Endothelial cell of umbilical vein (primary cell): Measurements from ENCODE around the gene NRXN3. TPM values are rescaled to one million over a fixed set of nuclear protein-coding genes. Genes with fewer than 3 reads are reported as not detected.

Experiments used
- BruUV-seq: library from RNA; stranded (reverse); fragments of 400-500 nt; replicated peaks from 2 replicates; lab custom pipeline; 2021; lab: Mats Ljungman, UMichigan
- CTCF ChIA-PET: fragments of 300-600, 350-600 bp; sonication (Branson Sonifier 250); formaldehyde crosslinking; loops from one replicate; lab custom pipeline; 2021; ENCODE audit warnings: antibody characterized with exemption, inconsistent platforms; lab: Charles Lee
- POLR2A ChIA-PET: fragments of 300-600, 350-600 bp; sonication (Branson Sonifier 250); formaldehyde crosslinking; loops from one replicate; lab custom pipeline; 2021; ENCODE audit warnings: antibody characterized with exemption, inconsistent platforms; lab: Charles Lee
- DNase-seq: peaks from one replicate; pipeline ENCODE4 v3.0.0-alpha.2; 2011; ENCODE audit warnings: low read depth, low spot score
- FAIRE-seq: peaks from 2 replicates; lab custom pipeline; 2011; peaks lifted over from hg19 to GRCh38; lab: Jason Lieb, UNC
- H2AFZ ChIP-seq: 2 replicates; pipeline ENCODE4 v1.6.0; 2012; ENCODE audit warnings: low read depth, low read length, control low read depth, inconsistent platforms
- H3K27ac ChIP-seq: 2 replicates; pipeline ENCODE4 v1.5.1; 2011; ENCODE audit warnings: low read depth, mild to moderate bottlenecking, control low read depth, low read length, moderate library complexity; ENCODE audit not compliant: insufficient read depth
- H3K27me3 ChIP-seq, 2 experiments: 2 replicates each; pipeline versions ENCODE4 v1.6.0 to v1.6.1; 2011; ENCODE audit warnings: low read length in 2 of 2, mixed read lengths in 1 of 2; ENCODE audit not compliant: control insufficient read depth in 2 of 2, insufficient read depth in 2 of 2
- H3K36me3 ChIP-seq, 2 experiments: 2 replicates in 1 of 2; 3 replicates in 1 of 2; pipeline ENCODE4 v1.5.1; 2011; ENCODE audit warnings: low read length in 2 of 2, mild to moderate bottlenecking in 1 of 2, moderate library complexity in 1 of 2; ENCODE audit not compliant: control insufficient read depth in 2 of 2, insufficient read depth in 2 of 2; ENCODE audit errors: extremely low read depth in 1 of 2
- H3K4me1 ChIP-seq: 3 replicates; pipeline ENCODE4 v1.5.1; 2011; ENCODE audit warnings: mild to moderate bottlenecking, low read length; ENCODE audit not compliant: control insufficient read depth, insufficient read depth; ENCODE audit errors: extremely low read depth
- H3K4me2 ChIP-seq: 2 replicates; pipeline ENCODE4 v1.6.1; 2011; ENCODE audit warnings: low read length, control low read depth, mixed read lengths; ENCODE audit not compliant: insufficient read depth
- H3K4me3 ChIP-seq, 3 experiments: fragments of 200-600 bp in 1 of 3; sonication (generic), shearing (Covaris generic) in 1 of 3; replicated peaks in 1 of 3; 2 replicates each; pipeline ENCODE4 v1.5.1; 2011 to 2016; ENCODE audit warnings: control low read depth in 3 of 3, low read length in 3 of 3, mild to moderate bottlenecking in 2 of 3, inconsistent platforms in 1 of 3, low read depth in 1 of 3, moderate library complexity in 1 of 3; ENCODE audit not compliant: insufficient read depth in 1 of 3
- H3K79me2 ChIP-seq: 2 replicates; pipeline ENCODE4 v1.6.0; 2012; ENCODE audit warnings: low read length, inconsistent platforms; ENCODE audit not compliant: control insufficient read depth, insufficient read depth
- H3K9ac ChIP-seq: replicated peaks from 2 replicates; pipeline ENCODE3; 2011; ENCODE audit warnings: low read length, control low read depth; ENCODE audit not compliant: insufficient read depth; ENCODE audit errors: extremely low read depth
- H3K9me1 ChIP-seq: replicated peaks from 3 replicates; pipeline ENCODE4 v1.6.0; 2011; ENCODE audit warnings: mild to moderate bottlenecking, low read length; ENCODE audit not compliant: control insufficient read depth, insufficient read depth; ENCODE audit errors: extremely low read depth
- H3K9me3 ChIP-seq: replicated peaks from 2 replicates; pipeline ENCODE4 v1.5.1; 2012; ENCODE audit warnings: low read length, inconsistent platforms; ENCODE audit not compliant: control insufficient read depth, insufficient read depth
- H4K20me1 ChIP-seq: replicated peaks from 2 replicates; pipeline ENCODE3; 2011; ENCODE audit warnings: mild to moderate bottlenecking, low read length; ENCODE audit not compliant: control insufficient read depth, insufficient read depth; ENCODE audit errors: extremely low read depth
- CTCF ChIP-seq, 2 donors: IDR thresholded peaks; 1 replicate in 1 of 2; 2 replicates in 1 of 2; pipeline ENCODE4 v1.5.1; 2011; ENCODE audit warnings: low read length in 2 of 2, mild to moderate bottlenecking in 2 of 2, moderate library complexity in 2 of 2, control low read depth in 1 of 2, inconsistent platforms in 1 of 2, low read depth in 1 of 2; ENCODE audit not compliant: insufficient read depth in 1 of 2; ENCODE audit errors: extremely low read depth in 1 of 2
- EZH2 ChIP-seq: IDR thresholded peaks from 2 replicates; pipeline ENCODE4 v1.6.1; 2012; ENCODE audit warnings: borderline replicate concordance, low read depth, mild to moderate bottlenecking, moderate library complexity, low read length, inconsistent platforms; ENCODE audit not compliant: severe bottlenecking
- FOS ChIP-seq: IDR thresholded peaks from 2 replicates; pipeline ENCODE4 v1.6.1; 2011; ENCODE audit warnings: mild to moderate bottlenecking, low read length, moderate library complexity, borderline replicate concordance; ENCODE audit not compliant: insufficient read depth
- GATA2 ChIP-seq: IDR thresholded peaks from 2 replicates; pipeline ENCODE4 v1.7.0; 2011; ENCODE audit warnings: low read depth, mild to moderate bottlenecking, moderate library complexity, mixed read lengths, low read length; ENCODE audit not compliant: insufficient read length, insufficient read depth
- JUN ChIP-seq: IDR thresholded peaks from 2 replicates; pipeline ENCODE4 v1.6.1; 2011; ENCODE audit warnings: borderline replicate concordance, low read depth; ENCODE audit not compliant: insufficient read length, insufficient read depth
- MAX ChIP-seq: IDR thresholded peaks from 2 replicates; pipeline ENCODE4 v1.6.1; 2011; ENCODE audit not compliant: insufficient read depth, insufficient read length
- MYC ChIP-seq: IDR thresholded peaks from one replicate; pipeline ENCODE4 v1.6.1; 2011; ENCODE audit warnings: mild to moderate bottlenecking, low read depth, low read length
- POLR2A ChIP-seq: IDR thresholded peaks from 2 replicates; pipeline ENCODE4 v1.6.1; 2012; ENCODE audit warnings: low read depth, mild to moderate bottlenecking, control low read depth, low read length
- POLR2AphosphoS5 ChIP-seq: IDR thresholded peaks from 2 replicates; pipeline ENCODE4 v1.6.1; 2012; ENCODE audit warnings: low read depth, mild to moderate bottlenecking, control low read depth, low read length, moderate library complexity; ENCODE audit not compliant: insufficient read depth
- dilution Hi-C: fragments of 300-500 bp; cut with MboI; formaldehyde crosslinking; loops from one replicate; pipeline ENCODE4 v1.15.0; 2019; ENCODE audit warnings: low sequenced_read_pairs; ENCODE audit not compliant: extremely low pct_ligation_motif_present
- intact Hi-C: fragments of 100-400 bp; cut with micrococcal nuclease; formaldehyde crosslinking; loops from one replicate; pipeline ENCODE4 v1.10.0; 2022
- polyA plus RNA-seq, 4 experiments: library from polyadenylated mRNA; depleted of rRNA in 3 of 4; stranded (reverse) in 3 of 4; unstranded in 1 of 4; fragments of >200 nt; gene quantifications; 2 replicates each; pipeline versions ENCODE4 v1.2.1 to v1.2.3, GENCODE V29; 2011 to 2012; ENCODE audit warnings: missing spikeins in 1 of 4
- total RNA-seq: library from RNA; stranded (reverse); gene quantifications from 2 replicates; pipeline ENCODE4 v1.2.3, GENCODE V29; 2021

Gene NRXN3
- total and polyA plus RNA-seq, 2 donors (not counting 3 experiments of a cell fraction or from before 2014, with no cell fraction given): 0.72 to 4.2 TPM

GRCh38 chr14:78690836-78691235 lies 520.7 kb downstream of the NRXN3 start:
- H3K9me3 ChIP-seq: no peaks in the 10 kb centered on the region
- intact Hi-C loops: no loop called here
- no peaks in the 10 kb centered on the region for H3K27me3 ChIP-seq
- no peaks in the 10 kb centered on the region for H3K9me1 ChIP-seq
- H3K4me2 ChIP-seq: no peak overlapping the region
- DNase-seq (no peak), FAIRE-seq (no peak)
- H4K20me1 ChIP-seq: no peaks in the 10 kb centered on the region
- ChIA-PET CTCF (interaction anchor here (1.2 kb wide), 1 partner anchor 29 kb away, joined by 3 read pairs; no protein-coding TSS in a partner anchor), POLR2A (no interaction called here)
- TF ChIP-seq POLR2A: no peak
- TF ChIP-seq GATA2: no peak
- TF ChIP-seq EZH2: no peak
- no peak for TF ChIP-seq POLR2AphosphoS5
- no peak for TF ChIP-seq MYC
- TF ChIP-seq CTCF (IDR thresholded peaks at IDR 0.05; ENCODE audit: extremely low read depth in 1 of 2, insufficient read depth in 1 of 2, low read depth in 1 of 2, low read length in 2 of 2): no peak
- no peak for TF ChIP-seq JUN
- TF ChIP-seq MAX: no peak
- TF ChIP-seq FOS: no peak
- H3K9ac ChIP-seq: no peak overlapping the region
- no peak overlapping the region for H3K4me3 ChIP-seq
- no peaks in the 10 kb centered on the region for H3K79me2 ChIP-seq
- BruUV-seq: no TSS peak
- dilution Hi-C loops: no loop called here
- no peaks in the 10 kb centered on the region for H3K36me3 ChIP-seq
- H3K27ac ChIP-seq: no peak overlapping the region
- no peak overlapping the region for H2AFZ ChIP-seq
- H3K4me1 ChIP-seq: no peaks in the 10 kb centered on the region
